Astrocyte of the cerebellum (primary cell): ENCODE measurements around the gene PAPPA.

Source experiments
- DNase-seq: peaks from one replicate; pipeline ENCODE4 v3.0.0-alpha.2; 2011; ENCODE audit warnings: low read depth
- H3K4me3 ChIP-seq: 2 replicates; pipeline ENCODE4 v1.5.1; 2011; ENCODE audit warnings: mild to moderate bottlenecking, low read depth, low read length, moderate library complexity
- CTCF ChIP-seq: IDR thresholded peaks from 2 replicates; pipeline ENCODE4 v1.5.1; 2012; ENCODE audit warnings: low read length, low read depth, moderate library complexity, mild to moderate bottlenecking; ENCODE audit errors: missing control alignments
- in situ Hi-C: cut with HindIII; loops from 2 replicates; pipeline ENCODE4 v1.10.0; 2017; ENCODE audit warnings: low sequenced_read_pairs

PAPPA gene

GRCh38 chr9:116395699-116396037, 242.1 kb downstream of the PAPPA start:
- in situ Hi-C loops: no loop called here
- TF ChIP-seq CTCF: no peak
- DNase-seq: no peak
- no peak overlapping the region for H3K4me3 ChIP-seq

GRCh38 chr9:116403171-116403570, 249.6 kb downstream of the PAPPA start:
- no peak for TF ChIP-seq CTCF
- DNase-seq: no peak
- in situ Hi-C loops: no loop called here
- no peak overlapping the region for H3K4me3 ChIP-seq

- no peak for DNase-seq
- no peak for TF ChIP-seq CTCF
- H3K4me3 ChIP-seq: no peak overlapping the region
- in situ Hi-C loops: no loop called here
Observed at GRCh38 chr9:116404228-116404627, 250.6 kb downstream of the PAPPA start.

- in situ Hi-C loops: no loop called here
Observed at GRCh38 chr9:116405321-116405720, 251.7 kb downstream of the PAPPA start.

GRCh38 chr9:116406469-116406868, 252.9 kb downstream of the PAPPA start:
- in situ Hi-C loops: no loop called here
- no peak for TF ChIP-seq CTCF
- H3K4me3 ChIP-seq: no peak overlapping the region
- no peak for DNase-seq

More at GRCh38 chr9:116405321-116405720, 251.7 kb downstream of the PAPPA start:
- no peak overlapping the region for H3K4me3 ChIP-seq
- no peak for TF ChIP-seq CTCF
- DNase-seq: no peak

GRCh38 chr9:116409129-116409528, 255.5 kb downstream of the PAPPA start:
- in situ Hi-C loops: no loop called here
- no peak overlapping the region for H3K4me3 ChIP-seq
- TF ChIP-seq CTCF: no peak
- no peak for DNase-seq

- H3K4me3 ChIP-seq: no peak overlapping the region
- no peak for TF ChIP-seq CTCF
- DNase-seq: no peak
- in situ Hi-C loops: no loop called here
Observed at GRCh38 chr9:116409638-116410037, 256.0 kb downstream of the PAPPA start.
